Measurements from ENCODE around the gene MEF2D. TPM values are rescaled to one million over a fixed set of nuclear protein-coding genes. Genes with fewer than 3 reads are reported as not detected.

The MEF2D gene
- total and polyA plus RNA-seq, 8 donors, result 7.7 to 136 (median 18.8) TPM

GRCh38 chr1:156511644-156512043 lies 11.1 kb upstream of the MEF2D start:
- intact Hi-C loops (cut with DNase I; ENCODE audit: low total_unique reads), result no loop called here

DNA sequence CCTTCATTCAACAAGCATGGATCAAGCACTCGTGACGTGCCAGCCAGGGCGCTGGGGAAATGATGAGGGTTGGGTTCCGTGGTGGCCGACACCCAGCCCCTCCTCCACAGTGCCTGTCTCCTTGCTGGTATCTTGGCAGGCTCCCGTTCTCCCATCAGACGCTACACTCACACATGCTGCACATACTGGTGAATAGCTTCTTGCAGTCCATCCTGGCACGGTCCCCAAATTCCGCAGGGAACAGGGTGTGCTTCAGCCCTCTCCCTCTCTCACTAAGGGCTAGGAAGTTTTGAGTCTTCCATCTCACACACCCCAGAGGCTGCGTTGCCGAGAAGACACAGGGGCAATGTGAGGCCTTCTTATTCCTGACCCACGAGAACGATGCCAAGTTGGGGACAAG lies 10.1 kb upstream of the MEF2D start:
- Histone ChIP-seq H3K36me3 (no peaks in the 10 kb centered on the region), H3K4me1 (peaks cover 23 to 61% (median 42%) of the 10 kb centered on the region in 4 donors), H3K4me3 (no peak overlapping the region), H3K9me3 (no peaks in the 10 kb centered on the region), H3K27ac (peak overlapping the region in 4 of 5 donors; percentile 80 to 99 (median 86)), H3K27me3 (no peaks in the 10 kb centered on the region)
- intact Hi-C loops (cut with DNase I; ENCODE audit: low total_unique reads), result no loop called here
- peak; percentile 79 to 81 for DNase-seq
- no peak for TF ChIP-seq POLR2A (IDR thresholded peaks at IDR 0.05)
- TF ChIP-seq EP300 (IDR thresholded peaks at IDR 0.05), result peak; percentile 86
- peak; percentile 60 to 95 (median 84) for TF ChIP-seq POLR2AphosphoS5 (IDR thresholded peaks at IDR 0.05)
- 32 to 54% (median 41%) methylated on average over 13 of the region's 13 CpGs for WGBS, 5 donors

More at GRCh38 chr1:156511644-156512043, 11.1 kb upstream of the MEF2D start:
- Histone ChIP-seq H3K27ac (peak overlapping the region in 4 of 5 donors; percentile 80 to 99 (median 86)), H3K4me3 (no peak overlapping the region), H3K9me3 (no peaks in the 10 kb centered on the region), H3K36me3 (no peaks in the 10 kb centered on the region), H3K27me3 (no peaks in the 10 kb centered on the region), H3K4me1 (peaks cover 21 to 52% (median 38%) of the 10 kb centered on the region in 4 donors)
- DNase-seq, result no peak
- WGBS, 5 donors, result 68 to 81% (median 77%) methylated on average over 7 of the region's 7 CpGs
- TF ChIP-seq POLR2A (IDR thresholded peaks at IDR 0.05), result no peak
- TF ChIP-seq, protein P1, sequence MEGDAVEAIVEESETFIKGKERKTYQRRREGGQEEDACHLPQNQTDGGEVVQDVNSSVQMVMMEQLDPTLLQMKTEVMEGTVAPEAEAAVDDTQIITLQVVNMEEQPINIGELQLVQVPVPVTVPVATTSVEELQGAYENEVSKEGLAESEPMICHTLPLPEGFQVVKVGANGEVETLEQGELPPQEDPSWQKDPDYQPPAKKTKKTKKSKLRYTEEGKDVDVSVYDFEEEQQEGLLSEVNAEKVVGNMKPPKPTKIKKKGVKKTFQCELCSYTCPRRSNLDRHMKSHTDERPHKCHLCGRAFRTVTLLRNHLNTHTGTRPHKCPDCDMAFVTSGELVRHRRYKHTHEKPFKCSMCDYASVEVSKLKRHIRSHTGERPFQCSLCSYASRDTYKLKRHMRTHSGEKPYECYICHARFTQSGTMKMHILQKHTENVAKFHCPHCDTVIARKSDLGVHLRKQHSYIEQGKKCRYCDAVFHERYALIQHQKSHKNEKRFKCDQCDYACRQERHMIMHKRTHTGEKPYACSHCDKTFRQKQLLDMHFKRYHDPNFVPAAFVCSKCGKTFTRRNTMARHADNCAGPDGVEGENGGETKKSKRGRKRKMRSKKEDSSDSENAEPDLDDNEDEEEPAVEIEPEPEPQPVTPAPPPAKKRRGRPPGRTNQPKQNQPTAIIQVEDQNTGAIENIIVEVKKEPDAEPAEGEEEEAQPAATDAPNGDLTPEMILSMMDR (IDR thresholded peaks at IDR 0.05), result no peak
- TF ChIP-seq POLR2AphosphoS5 (IDR thresholded peaks at IDR 0.05), result no peak
- no peak for TF ChIP-seq EP300 (IDR thresholded peaks at IDR 0.05)

DNA sequence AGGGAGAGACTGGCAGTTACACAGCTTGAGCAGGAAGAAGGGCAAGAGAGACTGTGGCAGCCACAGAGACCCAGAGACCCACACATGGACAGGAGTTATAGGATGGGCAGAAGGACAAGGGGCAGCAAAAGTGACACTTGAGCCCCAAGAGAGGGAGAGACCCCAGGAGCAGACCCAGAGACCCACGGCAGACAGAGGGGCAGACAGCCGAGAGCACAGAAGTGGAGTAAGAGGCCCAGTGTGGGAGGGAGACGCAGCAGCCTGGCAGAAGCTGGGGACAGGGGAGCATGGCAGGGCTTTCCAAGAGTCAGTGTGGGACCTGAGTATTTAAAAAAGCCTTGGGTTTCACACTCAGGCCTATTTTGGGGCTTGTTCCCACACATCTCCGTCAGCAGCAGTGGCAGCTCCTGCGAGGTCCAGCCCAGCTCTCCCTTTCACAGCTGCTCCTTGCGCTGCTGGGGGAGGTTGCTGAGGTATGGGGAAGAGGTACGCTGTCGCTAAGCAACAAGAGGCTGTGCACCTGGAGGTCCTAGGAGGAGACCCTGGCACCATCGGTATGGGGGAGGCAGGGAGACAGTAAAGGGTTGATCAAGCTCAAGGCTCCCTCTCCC lies 9.0 kb upstream of the MEF2D start:
- DNase-seq, result no peak
- WGBS, 5 donors, result 81 to 88% (median 82%) methylated on average over 9 of the region's 9 CpGs
- H3K4me1 ChIP-seq, result peaks cover 30 to 69% (median 49%) of the 10 kb centered on the region in 4 donors

DNA sequence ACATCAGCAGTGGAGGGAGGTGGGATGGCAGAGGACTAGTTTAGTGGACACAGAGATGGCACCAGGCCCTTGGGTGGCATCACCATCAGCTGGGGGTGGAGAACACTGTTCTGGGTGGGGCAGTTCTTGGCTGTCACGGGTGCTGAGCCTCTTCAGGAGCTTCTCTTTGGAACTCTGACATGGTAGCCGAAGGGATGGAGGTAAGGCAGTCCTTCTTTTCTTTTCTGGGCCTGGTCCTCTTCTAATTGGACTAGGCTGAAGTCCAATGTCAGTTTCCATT lies 8.3 kb upstream of the MEF2D start:
- H3K27ac ChIP-seq, result peak overlapping the region; percentile 62 to 99 (median 85)
- H3K4me3 ChIP-seq, result no peak overlapping the region
- no peak for TF ChIP-seq POLR2A (IDR thresholded peaks at IDR 0.05)
- TF ChIP-seq, protein P1 (IDR thresholded peaks at IDR 0.05), result no peak
- TF ChIP-seq POLR2AphosphoS5 (IDR thresholded peaks at IDR 0.05), result no peak
- TF ChIP-seq EP300 (IDR thresholded peaks at IDR 0.05), result no peak
- DNase-seq, result no peak
- no peaks in the 10 kb centered on the region for H3K27me3 ChIP-seq
- H3K4me1 ChIP-seq, result peaks cover 37 to 75% (median 56%) of the 10 kb centered on the region in 4 donors
- 54 to 90% (median 89%) methylated on average over 2 of the region's 2 CpGs for WGBS, 5 donors
- H3K36me3 ChIP-seq, result no peaks in the 10 kb centered on the region
- no peaks in the 10 kb centered on the region for H3K9me3 ChIP-seq
- intact Hi-C loops (cut with DNase I; ENCODE audit: low total_unique reads), result no loop called here

More for the DNA sequence above, 9.0 kb upstream of the MEF2D start:
- no peak overlapping the region for H3K4me3 ChIP-seq
- no peak for TF ChIP-seq POLR2AphosphoS5 (IDR thresholded peaks at IDR 0.05)
- TF ChIP-seq POLR2A (IDR thresholded peaks at IDR 0.05), result no peak
- no peak for TF ChIP-seq EP300 (IDR thresholded peaks at IDR 0.05)
- TF ChIP-seq, protein P1 (IDR thresholded peaks at IDR 0.05), result no peak
- intact Hi-C loops (cut with DNase I; ENCODE audit: low total_unique reads), result no loop called here
- H3K9me3 ChIP-seq, result no peaks in the 10 kb centered on the region
- H3K27ac ChIP-seq, result peak overlapping the region; percentile 62 to 99 (median 85)
- no peaks in the 10 kb centered on the region for H3K27me3 ChIP-seq
- no peaks in the 10 kb centered on the region for H3K36me3 ChIP-seq

All from stomach (tissue), 9 donors.